Measurements from ENCODE around the gene IL2RA.
"Not testable (repeated sequence)": the region's sequence is repeated elsewhere in the genome, so short reads cannot be mapped to it uniquely, and the experiment has no call there.

IL2RA gene

GRCh38 chr10:6062101-6062771 is at the start of gene IL2RA:
TSS of gene IL2RA (minus strand) at chr10:6062367. CDS start at chr10:6062151, 216 bp downstream.
- TF ChIP-seq, protein P1, sequence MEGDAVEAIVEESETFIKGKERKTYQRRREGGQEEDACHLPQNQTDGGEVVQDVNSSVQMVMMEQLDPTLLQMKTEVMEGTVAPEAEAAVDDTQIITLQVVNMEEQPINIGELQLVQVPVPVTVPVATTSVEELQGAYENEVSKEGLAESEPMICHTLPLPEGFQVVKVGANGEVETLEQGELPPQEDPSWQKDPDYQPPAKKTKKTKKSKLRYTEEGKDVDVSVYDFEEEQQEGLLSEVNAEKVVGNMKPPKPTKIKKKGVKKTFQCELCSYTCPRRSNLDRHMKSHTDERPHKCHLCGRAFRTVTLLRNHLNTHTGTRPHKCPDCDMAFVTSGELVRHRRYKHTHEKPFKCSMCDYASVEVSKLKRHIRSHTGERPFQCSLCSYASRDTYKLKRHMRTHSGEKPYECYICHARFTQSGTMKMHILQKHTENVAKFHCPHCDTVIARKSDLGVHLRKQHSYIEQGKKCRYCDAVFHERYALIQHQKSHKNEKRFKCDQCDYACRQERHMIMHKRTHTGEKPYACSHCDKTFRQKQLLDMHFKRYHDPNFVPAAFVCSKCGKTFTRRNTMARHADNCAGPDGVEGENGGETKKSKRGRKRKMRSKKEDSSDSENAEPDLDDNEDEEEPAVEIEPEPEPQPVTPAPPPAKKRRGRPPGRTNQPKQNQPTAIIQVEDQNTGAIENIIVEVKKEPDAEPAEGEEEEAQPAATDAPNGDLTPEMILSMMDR (conservative IDR thresholded peaks at IDR 0.05; ENCODE audit: low read length): no peak
- no peak within 1 kb of the TSS for H3K4me3 ChIP-seq (ENCODE audit: low read length)
- no peak for DNase-seq (ENCODE audit: low read depth)

DNA sequence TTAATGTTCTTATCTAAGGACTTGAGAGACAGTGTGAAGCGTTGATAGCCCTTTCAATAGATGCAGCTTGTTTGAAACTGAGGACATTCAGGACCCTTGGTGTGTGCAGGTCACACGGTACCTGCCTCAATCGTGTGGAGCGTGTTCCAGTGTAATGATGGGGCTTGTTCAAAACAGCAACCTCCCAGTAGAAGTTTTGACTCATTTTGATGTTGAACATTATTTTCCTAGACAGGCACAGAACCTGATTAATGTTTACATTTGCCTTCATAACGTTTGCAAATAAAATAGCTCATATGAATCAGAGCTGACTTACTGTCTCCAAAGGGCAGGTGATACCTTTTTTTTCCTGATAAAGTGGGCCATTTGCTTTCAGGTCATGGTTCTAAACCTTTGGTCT is 48.0 kb upstream of the IL2RA start:
- no peak overlapping the region for H3K4me3 ChIP-seq (ENCODE audit: low read length)
- TF ChIP-seq, protein P1 (conservative IDR thresholded peaks at IDR 0.05; ENCODE audit: low read length): no peak
- DNase-seq (ENCODE audit: low read depth): no peak

GRCh38 chr10:6109444-6109775 is 47.2 kb upstream of the IL2RA start:
- no peak for DNase-seq (ENCODE audit: low read depth)
- TF ChIP-seq, protein P1 (conservative IDR thresholded peaks at IDR 0.05; ENCODE audit: low read length): no peak

DNA sequence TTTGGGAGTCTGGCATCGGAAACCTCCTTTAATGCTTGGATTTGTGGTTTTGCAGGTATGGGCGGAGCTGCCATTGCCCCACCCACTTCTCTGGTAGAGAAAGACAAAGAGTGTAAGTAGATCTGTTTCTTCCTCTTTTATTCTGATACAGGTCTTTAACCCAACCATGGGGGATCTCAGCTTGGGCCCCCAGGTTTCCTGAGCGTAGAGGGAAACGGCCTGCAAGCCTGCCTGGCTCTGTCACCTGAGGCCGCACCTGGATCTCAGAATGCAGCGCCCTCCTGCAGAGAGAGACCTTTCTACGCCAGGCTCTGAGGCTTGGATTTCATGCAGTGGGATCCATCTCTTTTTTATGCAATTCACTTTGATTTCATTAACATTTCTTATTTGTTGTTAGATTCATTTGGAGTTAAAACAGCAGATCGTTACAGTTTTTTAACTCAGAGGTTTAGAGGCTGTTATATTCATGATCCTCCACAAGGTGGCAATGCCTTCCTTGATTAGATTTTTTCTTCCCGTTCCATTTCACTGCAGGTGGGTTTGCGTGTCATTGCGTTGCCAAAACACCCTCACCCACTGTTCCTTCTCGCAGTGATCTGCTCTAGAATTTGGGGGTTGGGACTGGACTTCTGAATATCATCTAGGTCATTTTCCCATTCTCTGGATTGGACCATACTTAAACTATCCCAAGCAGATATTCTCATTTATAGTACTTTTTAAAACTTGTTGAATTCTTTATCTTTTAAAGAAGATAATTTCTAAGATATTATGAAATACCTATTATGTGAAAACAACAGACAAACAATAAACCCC is 46.7 kb upstream of the IL2RA start:
- no peak overlapping the region for H3K4me3 ChIP-seq (ENCODE audit: low read length)
- TF ChIP-seq, protein P1 (conservative IDR thresholded peaks at IDR 0.05; ENCODE audit: low read length): peak; percentile 78
- peak; percentile 46 for DNase-seq (ENCODE audit: low read depth)

More at GRCh38 chr10:6109444-6109775, 47.2 kb upstream of the IL2RA start:
- no peak overlapping the region for H3K4me3 ChIP-seq (ENCODE audit: low read length)

DNA sequence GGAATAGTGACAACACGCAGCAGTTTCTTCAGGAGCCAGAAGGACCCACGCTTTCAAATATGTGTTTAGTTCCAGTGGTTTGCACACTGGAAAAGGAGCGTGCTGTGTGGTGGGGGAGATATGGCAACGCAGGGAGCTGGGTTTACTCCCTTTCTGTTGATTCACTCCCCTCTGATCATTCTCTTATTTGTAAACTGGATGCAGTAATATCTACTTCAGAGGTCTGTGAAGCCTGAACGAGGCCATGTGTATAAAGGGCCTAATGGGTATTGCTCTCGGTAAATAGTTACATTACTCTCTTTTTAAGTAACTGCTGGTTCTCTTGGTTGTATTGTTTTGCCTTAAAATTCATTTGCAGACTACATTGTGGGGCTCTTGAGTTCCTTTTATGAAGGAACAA is 45.9 kb upstream of the IL2RA start:
- no peak for DNase-seq (ENCODE audit: low read depth)
- H3K4me3 ChIP-seq (ENCODE audit: low read length): no peak overlapping the region
- TF ChIP-seq, protein P1 (conservative IDR thresholded peaks at IDR 0.05; ENCODE audit: low read length): no peak

- not testable (repeated sequence) for H3K4me3 ChIP-seq (ENCODE audit: low read length); DNase-seq (ENCODE audit: low read depth)
Measured at GRCh38 chr10:6107616-6108015, 45.4 kb upstream of the IL2RA start.

DNA sequence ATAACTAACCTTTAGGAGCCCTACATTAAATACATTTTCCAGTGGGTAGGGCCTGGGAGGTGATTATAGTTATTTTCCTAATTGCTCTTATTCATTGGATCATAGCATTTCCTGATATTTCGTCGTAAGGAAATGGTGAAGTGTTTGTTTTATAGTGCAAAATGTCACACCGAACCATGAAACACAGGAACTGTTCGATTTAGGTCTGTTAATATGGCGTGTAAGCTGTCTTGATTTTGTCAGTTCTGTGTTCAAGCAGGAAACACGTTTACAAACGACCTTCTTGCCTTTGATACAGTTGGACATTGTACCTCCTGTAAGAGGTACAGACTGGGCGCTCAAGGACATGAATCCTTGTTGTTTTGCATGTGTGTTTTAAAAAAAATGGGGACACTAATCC is 41.4 kb upstream of the IL2RA start:
- no peak overlapping the region for H3K4me3 ChIP-seq (ENCODE audit: low read length)
- TF ChIP-seq, protein P1 (conservative IDR thresholded peaks at IDR 0.05; ENCODE audit: low read length): no peak
- no peak for DNase-seq (ENCODE audit: low read depth)
